Measurements from ENCODE around the gene ETNK1.

DNA sequence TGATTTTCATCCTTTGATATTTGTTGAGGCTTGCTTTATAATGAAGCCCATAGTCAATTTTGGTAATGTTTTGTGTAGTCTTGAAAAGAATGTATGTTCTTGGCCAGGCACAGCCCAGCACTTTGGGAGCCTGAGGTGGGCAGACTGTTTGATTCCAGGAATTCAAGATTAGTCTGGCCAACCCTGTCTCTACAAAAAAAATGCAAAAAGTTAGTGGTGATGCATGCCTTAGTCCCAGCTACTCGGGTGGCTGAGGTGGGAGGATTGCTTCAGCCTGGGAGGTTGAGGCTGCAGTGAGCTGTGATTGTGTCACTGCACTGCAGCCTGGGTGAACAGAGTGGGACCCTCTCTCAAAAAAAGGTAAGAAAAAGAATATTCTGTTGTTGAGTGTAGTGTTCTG, 10.8 kb downstream of the ETNK1 start:
- TF ChIP-seq ARNTL (CRISPR knock-in tag; IDR thresholded peaks at IDR 0.05; ENCODE audit: borderline replicate concordance, low read depth): no peak
- TF ChIP-seq, protein P1, sequence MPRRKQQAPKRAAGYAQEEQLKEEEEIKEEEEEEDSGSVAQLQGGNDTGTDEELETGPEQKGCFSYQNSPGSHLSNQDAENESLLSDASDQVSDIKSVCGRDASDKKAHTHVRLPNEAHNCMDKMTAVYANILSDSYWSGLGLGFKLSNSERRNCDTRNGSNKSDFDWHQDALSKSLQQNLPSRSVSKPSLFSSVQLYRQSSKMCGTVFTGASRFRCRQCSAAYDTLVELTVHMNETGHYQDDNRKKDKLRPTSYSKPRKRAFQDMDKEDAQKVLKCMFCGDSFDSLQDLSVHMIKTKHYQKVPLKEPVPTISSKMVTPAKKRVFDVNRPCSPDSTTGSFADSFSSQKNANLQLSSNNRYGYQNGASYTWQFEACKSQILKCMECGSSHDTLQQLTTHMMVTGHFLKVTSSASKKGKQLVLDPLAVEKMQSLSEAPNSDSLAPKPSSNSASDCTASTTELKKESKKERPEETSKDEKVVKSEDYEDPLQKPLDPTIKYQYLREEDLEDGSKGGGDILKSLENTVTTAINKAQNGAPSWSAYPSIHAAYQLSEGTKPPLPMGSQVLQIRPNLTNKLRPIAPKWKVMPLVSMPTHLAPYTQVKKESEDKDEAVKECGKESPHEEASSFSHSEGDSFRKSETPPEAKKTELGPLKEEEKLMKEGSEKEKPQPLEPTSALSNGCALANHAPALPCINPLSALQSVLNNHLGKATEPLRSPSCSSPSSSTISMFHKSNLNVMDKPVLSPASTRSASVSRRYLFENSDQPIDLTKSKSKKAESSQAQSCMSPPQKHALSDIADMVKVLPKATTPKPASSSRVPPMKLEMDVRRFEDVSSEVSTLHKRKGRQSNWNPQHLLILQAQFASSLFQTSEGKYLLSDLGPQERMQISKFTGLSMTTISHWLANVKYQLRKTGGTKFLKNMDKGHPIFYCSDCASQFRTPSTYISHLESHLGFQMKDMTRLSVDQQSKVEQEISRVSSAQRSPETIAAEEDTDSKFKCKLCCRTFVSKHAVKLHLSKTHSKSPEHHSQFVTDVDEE (CRISPR knock-in tag; IDR thresholded peaks at IDR 0.05): no peak
- TF ChIP-seq PATZ1 (CRISPR knock-in tag; IDR thresholded peaks at IDR 0.05; ENCODE audit: borderline replicate concordance): no peak
- no peak for TF ChIP-seq ZFP3 (CRISPR knock-in tag; IDR thresholded peaks at IDR 0.05)
